Tibial nerve (tissue), 4 donors: ENCODE results near the gene SESTD1. TPM values are rescaled to one million over a fixed set of nuclear protein-coding genes. Genes with fewer than 3 reads are reported as not detected.

Source experiments
- DNase-seq, 2 donors: peaks; one replicate each; pipeline ENCODE4 v3.0.0-alpha.2; 2019; ENCODE audit warnings: low spot score in 2 of 2
- H3K27ac ChIP-seq, 4 donors: fragments of 200-600 bp; sonication (generic) in 3 of 4; one replicate each; pipeline ENCODE4 v1.5.1; 2017 to 2019; ENCODE audit warnings: mild to moderate bottlenecking in 1 of 4
- H3K27me3 ChIP-seq, 2 donors: fragments of 200-600 bp; sonication (generic) in 1 of 2; one replicate each; pipeline versions ENCODE4 v1.5.1 to v1.6.0; 2017 to 2019
- H3K36me3 ChIP-seq, 3 donors: fragments of 200-600 bp; sonication (generic); one replicate each; pipeline ENCODE4 v1.5.1; 2018 to 2019
- H3K4me1 ChIP-seq, 4 donors: fragments of 200-600 bp; sonication (generic) in 3 of 4; one replicate each; pipeline ENCODE4 v1.5.1; 2017 to 2019
- H3K4me3 ChIP-seq, 4 donors: fragments of 200-600 bp; sonication (generic) in 3 of 4; one replicate each; pipeline ENCODE4 v1.5.1; 2017 to 2019; ENCODE audit warnings: mild to moderate bottlenecking in 1 of 4, moderate library complexity in 1 of 4
- H3K9me3 ChIP-seq, 4 donors: fragments of 200-600 bp; sonication (generic) in 3 of 4; one replicate each; pipeline ENCODE4 v1.5.1; 2017 to 2019
- EP300 ChIP-seq, 2 donors: sonication (generic); formaldehyde crosslinking; IDR thresholded peaks; one replicate each; pipeline ENCODE4 v1.6.1; 2017; ENCODE audit warnings: antibody characterized with exemption in 2 of 2, mild to moderate bottlenecking in 1 of 2
- POLR2A ChIP-seq, 2 donors: fragments of 450-650 bp; IDR thresholded peaks; one replicate each; pipeline ENCODE4 v1.6.1; 2017; ENCODE audit warnings: antibody characterized with exemption in 2 of 2, mild to moderate bottlenecking in 2 of 2, moderate library complexity in 2 of 2
- WGBS, 2 donors: methylation state at CpG; one replicate each; pipeline ENCODE4 v1.1.5; 2018; 5-methylcytosine and 5-hydroxymethylcytosine counted together
- total RNA-seq, 4 donors: library from RNA; depleted of rRNA; stranded (reverse); fragments of >200 nt; gene quantifications; one replicate each; pipeline ENCODE4 v1.1.0, GENCODE V29; 2016
- TF ChIP-seq, protein P1 (sequence below), 5 experiments: fragments of 200-600 bp in 3 of 5; fragments of 450-650 bp in 2 of 5; sonication (generic) in 3 of 5; IDR thresholded peaks; one replicate each; pipeline ENCODE4 v1.5.1; 2016 to 2019; ENCODE audit warnings: antibody characterized with exemption in 5 of 5, mild to moderate bottlenecking in 3 of 5, moderate library complexity in 2 of 5

SESTD1 gene
- total RNA-seq, 4 donors from 2014 or later, result 62.1 to 82.4 (median 73.1) TPM

DNA sequence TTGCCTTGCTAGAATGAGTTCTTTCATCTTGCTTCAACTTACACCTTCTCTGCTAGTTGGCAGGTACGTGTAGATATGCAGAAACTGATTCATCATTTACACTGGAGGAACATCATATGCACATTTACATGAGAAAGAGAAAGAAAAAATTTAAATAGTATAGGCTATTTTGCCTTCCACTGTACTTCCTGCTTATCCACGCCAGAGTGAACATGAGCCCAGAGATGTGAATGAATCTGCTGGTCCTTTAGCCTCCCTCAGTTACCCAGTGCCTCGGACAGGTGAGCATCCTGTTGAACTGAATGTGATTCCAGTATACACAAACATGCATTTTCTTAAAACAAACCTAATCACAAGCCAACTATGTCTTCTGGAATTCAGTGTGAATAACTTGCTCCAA lies 83.6 kb downstream of the SESTD1 start:
- peaks cover 0 to 29% (median 0%) of the 10 kb centered on the region in 4 donors for H3K4me1 ChIP-seq
- no peak for DNase-seq
- H3K36me3 ChIP-seq, result peaks cover 0 to 16% (median 0%) of the 10 kb centered on the region in 3 donors
- TF ChIP-seq POLR2A (IDR thresholded peaks at IDR 0.05), result no peak
- TF ChIP-seq, protein P1, sequence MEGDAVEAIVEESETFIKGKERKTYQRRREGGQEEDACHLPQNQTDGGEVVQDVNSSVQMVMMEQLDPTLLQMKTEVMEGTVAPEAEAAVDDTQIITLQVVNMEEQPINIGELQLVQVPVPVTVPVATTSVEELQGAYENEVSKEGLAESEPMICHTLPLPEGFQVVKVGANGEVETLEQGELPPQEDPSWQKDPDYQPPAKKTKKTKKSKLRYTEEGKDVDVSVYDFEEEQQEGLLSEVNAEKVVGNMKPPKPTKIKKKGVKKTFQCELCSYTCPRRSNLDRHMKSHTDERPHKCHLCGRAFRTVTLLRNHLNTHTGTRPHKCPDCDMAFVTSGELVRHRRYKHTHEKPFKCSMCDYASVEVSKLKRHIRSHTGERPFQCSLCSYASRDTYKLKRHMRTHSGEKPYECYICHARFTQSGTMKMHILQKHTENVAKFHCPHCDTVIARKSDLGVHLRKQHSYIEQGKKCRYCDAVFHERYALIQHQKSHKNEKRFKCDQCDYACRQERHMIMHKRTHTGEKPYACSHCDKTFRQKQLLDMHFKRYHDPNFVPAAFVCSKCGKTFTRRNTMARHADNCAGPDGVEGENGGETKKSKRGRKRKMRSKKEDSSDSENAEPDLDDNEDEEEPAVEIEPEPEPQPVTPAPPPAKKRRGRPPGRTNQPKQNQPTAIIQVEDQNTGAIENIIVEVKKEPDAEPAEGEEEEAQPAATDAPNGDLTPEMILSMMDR (IDR thresholded peaks at IDR 0.05), result no peak
- H3K27me3 ChIP-seq, result no peaks in the 10 kb centered on the region
- H3K27ac ChIP-seq, result no peak overlapping the region
- 89 to 96% methylated on average over 3 of the region's 3 CpGs for WGBS, 2 donors
- H3K9me3 ChIP-seq, result no peaks in the 10 kb centered on the region
- no peak overlapping the region for H3K4me3 ChIP-seq

DNA sequence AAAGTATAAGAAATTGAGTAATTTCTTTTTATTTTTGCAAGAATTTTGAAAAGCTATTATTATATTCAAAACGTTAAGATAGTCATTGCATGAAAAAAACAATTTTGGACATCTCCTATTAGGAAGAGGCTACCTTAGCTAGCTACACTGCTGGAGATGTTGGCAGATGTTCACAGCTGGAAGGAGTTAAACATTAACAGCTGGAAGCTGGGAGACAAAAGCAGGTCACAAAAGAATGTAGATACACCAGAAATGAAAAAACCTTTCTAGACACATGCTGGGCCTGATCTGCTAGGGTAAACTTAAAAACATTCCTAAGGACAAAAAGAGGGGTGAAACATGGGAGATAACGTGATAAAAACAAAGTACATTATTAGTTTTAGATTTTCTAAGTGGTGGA lies 84.4 kb downstream of the SESTD1 start:
- Histone ChIP-seq H3K9me3 (no peaks in the 10 kb centered on the region), H3K4me1 (peaks cover 0 to 29% (median 0%) of the 10 kb centered on the region in 4 donors), H3K27me3 (no peaks in the 10 kb centered on the region), H3K36me3 (peaks cover 0 to 24% (median 0%) of the 10 kb centered on the region in 3 donors), H3K4me3 (no peak overlapping the region), H3K27ac (no peak overlapping the region)
- 60 to 69% methylated on average over 2 of the region's 2 CpGs for WGBS, 2 donors
- DNase-seq, result no peak
- TF ChIP-seq POLR2A (IDR thresholded peaks at IDR 0.05), result no peak
- TF ChIP-seq EP300 (IDR thresholded peaks at IDR 0.05), result no peak
- TF ChIP-seq, protein P1 (IDR thresholded peaks at IDR 0.05), result no peak

DNA sequence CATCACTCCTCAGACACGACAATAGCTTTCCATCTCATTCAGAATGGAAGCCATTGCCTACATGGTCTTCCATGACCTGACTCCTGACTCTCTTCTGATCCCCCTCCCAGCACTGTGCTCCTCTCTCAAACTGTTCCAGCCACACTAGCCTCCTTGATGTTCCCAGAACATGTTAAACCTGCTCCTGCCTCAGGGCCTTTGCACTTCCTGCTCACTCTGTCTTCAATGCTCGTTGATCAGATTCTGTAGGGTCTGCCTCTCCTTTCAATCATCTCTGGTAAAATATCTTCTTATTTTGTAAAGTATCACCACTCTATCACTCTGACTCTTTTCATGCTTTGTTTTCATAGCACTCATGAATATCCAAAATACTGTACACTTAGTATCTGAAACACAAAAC lies 84.9 kb downstream of the SESTD1 start:
- TF ChIP-seq POLR2A (IDR thresholded peaks at IDR 0.05) (no peak), EP300 (IDR thresholded peaks at IDR 0.05) (no peak)
- TF ChIP-seq, protein P1 (IDR thresholded peaks at IDR 0.05), result no peak
- Histone ChIP-seq H3K4me1 (peaks cover 0 to 26% (median 0%) of the 10 kb centered on the region in 4 donors), H3K27ac (no peak overlapping the region), H3K9me3 (no peaks in the 10 kb centered on the region), H3K27me3 (no peaks in the 10 kb centered on the region), H3K36me3 (peaks cover 0 to 27% (median 0%) of the 10 kb centered on the region in 3 donors), H3K4me3 (no peak overlapping the region)
- no peak for DNase-seq
- 89 to 92% methylated on average over 2 of the region's 2 CpGs for WGBS, 2 donors

DNA sequence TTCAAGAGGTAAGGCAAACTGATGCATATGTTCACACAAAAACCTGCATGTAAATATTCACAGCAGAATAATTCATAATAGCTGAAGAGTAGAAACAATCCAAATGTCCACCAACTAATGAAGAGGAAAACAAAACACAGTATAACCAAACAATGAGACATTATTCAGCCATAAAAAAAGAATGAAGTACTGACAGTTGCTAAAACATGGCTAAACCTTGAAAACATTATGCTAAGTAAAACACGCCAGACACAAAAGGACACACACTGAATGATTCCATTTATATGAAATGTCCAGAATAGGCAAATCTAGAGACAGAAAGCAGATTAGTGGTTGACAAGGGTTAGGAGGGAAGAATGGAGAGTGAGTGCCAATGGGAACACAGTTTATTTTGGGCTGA lies 86.9 kb downstream of the SESTD1 start:
- no peak for DNase-seq
- Histone ChIP-seq H3K27me3 (no peaks in the 10 kb centered on the region), H3K27ac (no peak overlapping the region), H3K4me1 (peaks cover 0 to 15% (median 0%) of the 10 kb centered on the region in 4 donors), H3K4me3 (no peak overlapping the region), H3K36me3 (peaks cover 0 to 37% (median 0%) of the 10 kb centered on the region in 3 donors), H3K9me3 (no peaks in the 10 kb centered on the region)
- no peak for TF ChIP-seq EP300 (IDR thresholded peaks at IDR 0.05)
- TF ChIP-seq, protein P1 (IDR thresholded peaks at IDR 0.05), result no peak
- TF ChIP-seq POLR2A (IDR thresholded peaks at IDR 0.05), result no peak
- WGBS, 2 donors, result 36 to 54% methylated on average over 1 of the region's 1 CpG

DNA sequence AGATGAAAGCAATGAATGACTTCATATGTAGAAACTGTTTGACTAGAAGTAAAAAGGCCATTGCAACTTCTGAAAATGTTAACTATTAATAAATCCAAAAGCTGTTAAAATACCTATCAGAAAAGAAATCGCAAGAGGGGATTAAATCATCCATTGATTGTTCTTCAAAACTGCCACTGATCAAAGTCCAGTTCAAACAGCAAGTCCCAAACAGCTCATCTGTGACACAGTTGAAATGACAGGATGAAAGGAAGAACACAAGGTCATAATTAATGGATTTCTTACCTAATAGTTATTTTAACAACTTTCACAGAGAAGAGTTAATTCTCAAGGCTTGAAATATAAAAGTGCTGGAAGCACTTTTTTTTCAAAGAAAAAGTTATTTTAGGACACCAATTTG lies 90.4 kb downstream of the SESTD1 start:
- no peaks in the 10 kb centered on the region for H3K27me3 ChIP-seq
- no peaks in the 10 kb centered on the region for H3K9me3 ChIP-seq
- H3K4me3 ChIP-seq, result no peak overlapping the region
- TF ChIP-seq POLR2A (IDR thresholded peaks at IDR 0.05) (no peak), EP300 (IDR thresholded peaks at IDR 0.05) (no peak)
- TF ChIP-seq, protein P1 (IDR thresholded peaks at IDR 0.05), result no peak
- WGBS, 2 donors, result 94 to 97% methylated on average over 1 of the region's 1 CpG
- H3K27ac ChIP-seq, result no peak overlapping the region
- DNase-seq, result no peak
- H3K36me3 ChIP-seq, result peaks cover 0 to 28% (median 0%) of the 10 kb centered on the region in 3 donors
- peaks cover 0 to 24% (median 0%) of the 10 kb centered on the region in 4 donors for H3K4me1 ChIP-seq
